B cell (primary cell): Measurements from ENCODE around the gene IGSF22. TPM values are rescaled to one million over a fixed set of nuclear protein-coding genes. Genes with fewer than 3 reads are reported as not detected.

Source experiments
- ATAC-seq: fragments of 200-7000 bp; cut with Tn5 transposase; one replicate; pipeline ENCODE4 v1.10.0; 2021; ENCODE audit warnings: low read depth, mild to moderate bottlenecking, moderate number of reproducible peaks, moderate library complexity
- CTCF ChIA-PET: fragments of 350-600 bp; sonication (Branson Sonifier 250); formaldehyde crosslinking; loops from one replicate; lab custom pipeline; 2021; ENCODE audit warnings: antibody characterized with exemption, inconsistent platforms; lab: Charles Lee
- POLR2A ChIA-PET: fragments of 350-600 bp; sonication (Branson Sonifier 250); formaldehyde crosslinking; loops from one replicate; lab custom pipeline; 2021; ENCODE audit warnings: antibody characterized with exemption; lab: Charles Lee
- DNase-seq: peaks from one replicate; pipeline ENCODE4 v3.0.0; 2013
- H2AFZ ChIP-seq: 2 replicates; pipeline ENCODE4 v1.6.1; 2012; ENCODE audit warnings: mild to moderate bottlenecking, low read depth, low read length; ENCODE audit not compliant: insufficient read depth, poor library complexity, severe bottlenecking
- H3K27ac ChIP-seq, 2 donors: 1 replicate in 1 of 2; 2 replicates in 1 of 2; pipeline ENCODE4 v1.5.1; 2012 to 2013; ENCODE audit warnings: low read length in 2 of 2, mild to moderate bottlenecking in 2 of 2, moderate library complexity in 1 of 2
- H3K27me3 ChIP-seq, 4 experiments: fragments of 200-600 bp in 1 of 4; sonication (generic) in 1 of 4; replicated peaks in 1 of 4; 1 replicate in 2 of 4; 2 replicates in 2 of 4; pipeline versions ENCODE4 v1.6.1 to v1.7.0; 2013 to 2016; ENCODE audit warnings: low read length in 3 of 4, mild to moderate bottlenecking in 2 of 4, mixed read lengths in 1 of 4, moderate library complexity in 1 of 4; ENCODE audit not compliant: insufficient read depth in 4 of 4, control insufficient read depth in 3 of 4; ENCODE audit errors: control extremely low read depth in 1 of 4
- H3K36me3 ChIP-seq, 2 experiments: replicated peaks in 1 of 2; 1 replicate in 1 of 2; 2 replicates in 1 of 2; pipeline versions ENCODE4 v1.6.1 to v1.7.1; 2013; ENCODE audit warnings: low read length in 1 of 2; ENCODE audit not compliant: insufficient read depth in 2 of 2, control insufficient read depth in 1 of 2; ENCODE audit errors: control extremely low read depth in 1 of 2, extremely low read depth in 1 of 2
- H3K4me1 ChIP-seq, 2 donors: fragments of 200-600 bp in 1 of 2; sonication (generic) in 1 of 2; 1 replicate in 1 of 2; 2 replicates in 1 of 2; pipeline versions ENCODE4 v1.5.1 to v1.6.1; 2013 to 2017; ENCODE audit warnings: low read length in 2 of 2; ENCODE audit not compliant: control insufficient read depth in 2 of 2, insufficient read depth in 2 of 2
- H3K4me2 ChIP-seq: replicated peaks from 2 replicates; pipeline ENCODE3; 2012; ENCODE audit warnings: mild to moderate bottlenecking, low read depth, low read length; ENCODE audit not compliant: poor library complexity, severe bottlenecking
- H3K4me3 ChIP-seq, 5 experiments: fragments of 200-600 bp in 1 of 5; sonication (generic) in 1 of 5; 1 replicate in 3 of 5; 2 replicates in 2 of 5; pipeline versions ENCODE4 v1.5.1 to v1.7.0; 2011 to 2016; ENCODE audit warnings: low read length in 4 of 5, mild to moderate bottlenecking in 4 of 5, low read depth in 2 of 5, control low read depth in 1 of 5, moderate library complexity in 1 of 5; ENCODE audit not compliant: insufficient read depth in 1 of 5; ENCODE audit errors: control extremely low read depth in 1 of 5, extremely low read depth in 1 of 5
- H3K79me2 ChIP-seq: fragments of 200-600 bp; sonication (generic); one replicate; pipeline ENCODE4 v1.6.0; 2016; ENCODE audit warnings: low read length; ENCODE audit not compliant: control insufficient read depth, insufficient read depth
- H3K9ac ChIP-seq: fragments of 200-600 bp; sonication (generic); 2 replicates; pipeline ENCODE4 v1.6.1; 2017; ENCODE audit warnings: mild to moderate bottlenecking, low read length, moderate library complexity
- H3K9me3 ChIP-seq, 3 donors: one replicate each; pipeline versions ENCODE4 v1.6.1 to v1.7.1; 2013; ENCODE audit warnings: low read length in 2 of 3; ENCODE audit not compliant: control insufficient read depth in 2 of 3, insufficient read depth in 1 of 3; ENCODE audit errors: control extremely low read depth in 1 of 3
- H4K20me1 ChIP-seq: 2 replicates; pipeline ENCODE4 v1.6.0; 2012; ENCODE audit warnings: mild to moderate bottlenecking, low read length; ENCODE audit not compliant: insufficient read depth, control insufficient read depth, poor library complexity, severe bottlenecking
- H3K27ac Mint-ChIP-seq: one replicate; pipeline ENCODE4 v1.8.0; 2021; ENCODE audit warnings: mixed read lengths
- H3K27me3 Mint-ChIP-seq: one replicate; pipeline ENCODE4 v1.8.0; 2021; ENCODE audit warnings: mixed read lengths
- H3K4me1 Mint-ChIP-seq: one replicate; pipeline ENCODE4 v1.8.0; 2021; ENCODE audit warnings: mixed read lengths
- H3K4me3 Mint-ChIP-seq: one replicate; pipeline ENCODE4 v1.8.0; 2021; ENCODE audit warnings: mixed read lengths
- H3K9me3 Mint-ChIP-seq: one replicate; pipeline ENCODE4 v1.8.0; 2022; ENCODE audit warnings: mixed read lengths; ENCODE audit not compliant: insufficient read depth
- CTCF ChIP-seq: fragments of 200-600 bp; IDR thresholded peaks from one replicate; pipeline ENCODE4 v1.8.0; 2022; ENCODE audit warnings: antibody characterized with exemption, mild to moderate bottlenecking
- EZH2 ChIP-seq: IDR thresholded peaks from 2 replicates; pipeline ENCODE4 v1.6.1; 2012; ENCODE audit warnings: borderline replicate concordance, low read depth, mild to moderate bottlenecking, moderate library complexity, low read length; ENCODE audit not compliant: insufficient read depth, poor library complexity, severe bottlenecking
- WGBS: methylation state at CpG from one replicate; pipeline ENCODE4 v1.1.5; 2013; ENCODE audit warnings: missing lambda C conversion rate; ENCODE audit not compliant: insufficient coverage; 5-methylcytosine and 5-hydroxymethylcytosine counted together
- intact Hi-C: fragments of 100-400 bp; cut with micrococcal nuclease; formaldehyde crosslinking; loops from one replicate; pipeline ENCODE4 v1.10.0; 2022
- polyA plus RNA-seq: library from polyadenylated mRNA; depleted of rRNA; stranded (reverse); fragments of >200 nt; gene quantifications from 2 replicates; pipeline ENCODE4 v1.2.3, GENCODE V29; 2012
- total RNA-seq, 2 donors: library from RNA; stranded (reverse); fragments of 120-200 nt in 1 of 2; gene quantifications; 1 replicate in 1 of 2; 2 replicates in 1 of 2; pipeline versions ENCODE4 v1.2.3 to v1.2.4, GENCODE V29; 2013 to 2022

IGSF22 gene
- total and polyA plus RNA-seq, 2 donors (not counting 1 experiment from before 2014, with no cell fraction given), result 0.91 to 2.6 TPM

GRCh38 chr11:18698341-18699268 is 27.4 kb downstream of the IGSF22 start, which contains the start of gene TMEM86A:
Gene TMEM86A (plus strand): TSS chr11:18698779. CDS start chr11:18698887, 108 bp downstream.
- Mint-ChIP-seq H3K4me1 (peaks cover 18% of the 10 kb centered on the region), H3K4me3 (peak within 1 kb of the TSS; percentile 90), H3K9me3 (no peaks in the 10 kb centered on the region), H3K27me3 (peaks cover 16% of the 10 kb centered on the region), H3K27ac (peak within 1 kb of the TSS; percentile 48)
- Histone ChIP-seq H3K27me3 (peaks cover 0 to 17% (median 0%) of the 10 kb centered on the region in 4 experiments), H3K36me3 (no peaks in the 10 kb centered on the region), H3K4me1 (peaks cover 13 to 17% of the 10 kb centered on the region in 2 donors), H3K9me3 (no peaks in the 10 kb centered on the region), H2AFZ (peak within 1 kb of the TSS; percentile 82), H3K79me2 (no peaks in the 10 kb centered on the region), H4K20me1 (no peaks in the 10 kb centered on the region), H3K4me2 (peak within 1 kb of the TSS; percentile 96), H3K27ac (peak within 1 kb of the TSS in 1 of 2 donors; percentile 32), H3K4me3 (peak within 1 kb of the TSS; percentile 37 to 71 (median 60)), H3K9ac (peak within 1 kb of the TSS; percentile 73)
- under 1% methylated on average over 94 of the region's 98 CpGs for WGBS
- CTCF ChIA-PET, result interaction anchor here (0.5 to 1.8 kb wide), 4 partner anchors 20 to 33 kb away, joined by 3 to 7 read pairs (median 6); no protein-coding TSS in a partner anchor
- intact Hi-C loops, result loop anchor here (1.0 to 5.0 kb wide), 8 partner anchors 23 to 686 kb away; partner anchors contain the start of genes E2F8, LDHA, SERGEF and SPTY2D1
- ATAC-seq, result peak; percentile 99
- TF ChIP-seq CTCF (no peak), EZH2 (no peak)
- peak; percentile 89 for DNase-seq
- POLR2A ChIA-PET, result no interaction called here
